Kidney (tissue), 14 donors: ENCODE measurements around the gene EBF4. TPM values are rescaled to one million over a fixed set of nuclear protein-coding genes. Genes with fewer than 3 reads are reported as not detected.

Experiments
- DNase-seq, 5 donors: peaks; one replicate each; pipeline ENCODE4 v3.0.0-alpha.2; 2013 to 2020
- FAIRE-seq: peaks from 2 replicates; lab custom pipeline; 2012; peaks lifted over from hg19 to GRCh38; lab: Jason Lieb, UNC
- H3K27ac ChIP-seq, 2 donors: one replicate each; pipeline ENCODE4 v1.7.0; 2013; ENCODE audit warnings: low read depth in 2 of 2, low read length in 2 of 2, inconsistent platforms in 1 of 2
- H3K27me3 ChIP-seq: one replicate; pipeline ENCODE4 v1.7.1; 2013; ENCODE audit warnings: low read length, inconsistent platforms; ENCODE audit not compliant: control insufficient read depth, insufficient read depth
- H3K36me3 ChIP-seq, 3 donors: one replicate each; pipeline versions ENCODE4 v1.7.0 to v1.7.1; 2013; ENCODE audit warnings: low read length in 3 of 3, control low read depth in 1 of 3, inconsistent platforms in 1 of 3; ENCODE audit not compliant: insufficient read depth in 3 of 3, control insufficient read depth in 2 of 3
- H3K4me1 ChIP-seq, 3 donors: one replicate each; pipeline versions ENCODE4 v1.7.0 to v1.7.1; 2013; ENCODE audit warnings: low read length in 3 of 3, inconsistent platforms in 1 of 3, low read depth in 1 of 3; ENCODE audit not compliant: control insufficient read depth in 2 of 3, insufficient read depth in 2 of 3
- H3K4me3 ChIP-seq, 3 donors: one replicate each; pipeline versions ENCODE4 v1.7.0 to v1.8.1; 2013; ENCODE audit warnings: low read length in 3 of 3, control low read depth in 1 of 3, inconsistent platforms in 1 of 3
- H3K9ac ChIP-seq, 3 donors: one replicate each; pipeline versions ENCODE4 v1.7.0 to v1.7.1; 2013; ENCODE audit warnings: low read length in 3 of 3, control low read depth in 1 of 3, inconsistent platforms in 1 of 3
- H3K9me3 ChIP-seq, 3 donors: one replicate each; pipeline versions ENCODE4 v1.7.0 to v1.7.1; 2013; ENCODE audit warnings: low read length in 3 of 3, control low read depth in 1 of 3, inconsistent platforms in 1 of 3; ENCODE audit not compliant: control insufficient read depth in 2 of 3, insufficient read depth in 1 of 3
- CTCF ChIP-seq: IDR thresholded peaks from 3 replicates; pipeline ENCODE4 v1.5.1; 2012; ENCODE audit warnings: mild to moderate bottlenecking, moderate library complexity, borderline replicate concordance; ENCODE audit not compliant: insufficient read depth; ENCODE audit errors: extremely low read depth
- intact Hi-C: fragments of 100-400 bp; cut with DNase I; formaldehyde crosslinking; loops from one replicate; pipeline ENCODE4 v1.11.1; 2022
- polyA plus RNA-seq: library from polyadenylated mRNA; stranded (reverse); fragments of 350-450 nt; fragmentation: Illumina TruSeq; extraction: RNeasy Lipid Tissue Mini Kit (QIAGEN cat#74804); gene quantifications from one replicate; pipeline ENCODE4 v1.2.3, GENCODE V29; 2014; ENCODE audit warnings: low read depth, low replicate concordance; ENCODE audit not compliant: insufficient read depth
- total RNA-seq: library from RNA; stranded (reverse); fragmentation: NEBNext Ultra II Directional; extraction: Animal tissue kit (Norgen Biotek cat#: 25700); gene quantifications from one replicate; pipeline ENCODE4 v1.2.1, GENCODE V29; 2021
- donor health status: control.
- donor health status: control.
- donor health status: control.
- donor health status: control.
- donor health status: control.
- donor health status: DM: yes; HTN: yes; CAD: no.
- donor health status: Normal renal cell carcinoma (clear cell type).

Gene EBF4
- total and polyA plus RNA-seq, 2 donors from 2014 or later: 8.8 to 10.2 TPM

GRCh38 chr20:2799271-2799670 is 106.7 kb downstream of the EBF4 start:
- TF ChIP-seq CTCF: no peak
- no peak for DNase-seq
- H3K27ac ChIP-seq: no peak overlapping the region
- FAIRE-seq: no peak
- H3K4me3 ChIP-seq: peak overlapping the region in 2 of 3 donors; percentile 47 to 90
- peaks cover 2% of the 10 kb centered on the region for H3K27me3 ChIP-seq
- intact Hi-C loops: no loop called here
- H3K4me1 ChIP-seq: peaks cover 0 to 3% (median 0%) of the 10 kb centered on the region in 3 donors
- H3K9me3 ChIP-seq: no peaks in the 10 kb centered on the region
- H3K9ac ChIP-seq: peak overlapping the region in 1 of 3 donors; percentile 82
- H3K36me3 ChIP-seq: no peaks in the 10 kb centered on the region

GRCh38 chr20:2799688-2800520 is 107.3 kb downstream of the EBF4 start:
- intact Hi-C loops: no loop called here
- FAIRE-seq: no peak
- Histone ChIP-seq H3K36me3 (no peaks in the 10 kb centered on the region), H3K27ac (no peak overlapping the region), H3K9me3 (no peaks in the 10 kb centered on the region), H3K4me1 (peaks cover 0 to 3% (median 0%) of the 10 kb centered on the region in 3 donors), H3K4me3 (peak overlapping the region in 2 of 3 donors; percentile 47 to 90), H3K27me3 (peaks cover 2% of the 10 kb centered on the region), H3K9ac (peak overlapping the region in 1 of 3 donors; percentile 82)
- no peak for TF ChIP-seq CTCF
- DNase-seq: peak in 3 of 5 donors; percentile 54 to 66 (median 62)

DNA sequence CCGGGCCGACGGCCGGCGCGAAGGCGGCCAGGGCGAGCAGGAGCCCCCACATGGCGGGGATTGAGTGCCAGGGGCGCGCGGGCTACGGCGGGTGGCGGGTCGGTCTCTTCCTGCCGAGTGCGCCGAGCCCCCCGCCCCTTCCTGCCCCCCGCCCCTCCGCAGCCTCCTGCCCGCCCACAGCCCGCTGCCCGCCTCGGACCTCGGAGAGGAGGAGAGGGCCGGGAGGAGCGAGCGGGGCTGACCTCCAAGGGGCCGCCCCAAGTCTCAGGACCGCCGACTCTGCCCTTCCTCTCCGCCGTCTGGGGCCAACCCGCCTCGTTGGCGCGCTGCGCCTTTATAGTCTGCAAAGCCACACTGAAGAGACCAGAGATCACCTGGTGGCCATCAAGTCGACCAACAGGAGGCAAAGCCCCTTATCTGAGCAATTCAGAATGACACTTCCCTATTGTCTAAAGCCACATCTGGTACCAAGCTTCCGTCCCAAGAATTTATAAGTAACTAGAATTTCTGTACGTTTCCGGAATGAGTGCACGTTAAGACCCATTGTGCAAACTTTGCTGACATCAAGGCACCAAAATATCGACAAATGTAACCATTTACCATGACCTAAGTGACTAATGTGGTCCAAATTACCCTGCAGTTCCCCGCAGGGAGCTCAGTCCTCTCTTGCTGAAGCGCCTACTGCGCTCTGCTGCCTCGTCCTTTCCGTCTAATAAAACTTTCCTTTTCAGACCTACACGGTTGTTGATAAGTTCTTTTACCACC is 108.1 kb downstream of the EBF4 start, which contains the start of gene CPXM1:
Gene CPXM1 (minus strand): TSS at position 107 of the 765 bp plus-strand sequence. CDS start 55 bp downstream, at position 52.
- DNase-seq: peak; percentile 77 to 88 (median 84)
- H3K4me1 ChIP-seq: peaks cover 0 to 3% (median 0%) of the 10 kb centered on the region in 3 donors
- H3K9me3 ChIP-seq: no peaks in the 10 kb centered on the region
- TF ChIP-seq CTCF: no peak
- intact Hi-C loops: no loop called here
- H3K27me3 ChIP-seq: peaks cover 2% of the 10 kb centered on the region
- no peak for FAIRE-seq
- peak within 1 kb of the TSS in 1 of 3 donors; percentile 82 for H3K9ac ChIP-seq
- H3K27ac ChIP-seq: no peak within 1 kb of the TSS
- H3K4me3 ChIP-seq: peak within 1 kb of the TSS in 2 of 3 donors; percentile 47 to 90
- no peaks in the 10 kb centered on the region for H3K36me3 ChIP-seq
